Measurements from ENCODE around the gene GABRR2.

The GABRR2 gene

DNA sequence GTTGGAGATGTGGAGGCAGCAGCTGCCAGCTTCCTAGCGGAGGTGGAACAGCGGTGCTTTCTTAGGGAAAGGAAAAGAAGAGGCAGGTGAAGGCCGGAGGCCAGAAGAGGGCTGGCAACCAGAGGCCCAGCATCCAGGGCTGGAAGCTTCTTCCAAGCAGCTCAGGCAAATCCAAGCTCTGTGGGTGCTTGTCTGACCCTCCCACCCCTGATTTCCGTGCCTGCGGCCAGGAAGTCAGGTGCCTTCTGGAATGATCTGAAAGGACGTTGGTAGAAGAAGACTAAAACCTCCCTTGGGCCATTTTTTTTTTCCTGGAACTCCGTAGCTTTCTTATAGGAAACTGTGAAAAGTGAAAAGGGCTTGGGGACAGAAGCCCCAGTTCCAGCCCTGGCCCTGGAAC, 64.9 kb downstream of the GABRR2 start:
- Histone ChIP-seq H3K4me3 (ENCODE audit: insufficient read depth, low read length, poor library complexity, severe bottlenecking) (no peak overlapping the region), H3K9me3 (ENCODE audit: insufficient read depth, low read length) (no peaks in the 10 kb centered on the region), H4K20me1 (ENCODE audit: low read depth, low read length) (no peaks in the 10 kb centered on the region), H3K4me2 (ENCODE audit: low read depth, low read length, poor library complexity, severe bottlenecking) (no peak overlapping the region), H3K9ac (ENCODE audit: low read length) (no peak overlapping the region), H3K9me2 (replicated peaks; ENCODE audit: insufficient read depth, low read length) (no peaks in the 10 kb centered on the region), H3K27ac (ENCODE audit: low read depth, low read length) (no peak overlapping the region), H3K79me2 (ENCODE audit: insufficient read depth, low read length) (no peaks in the 10 kb centered on the region), H3K27me3 (ENCODE audit: low read length) (no peaks in the 10 kb centered on the region), H3K36me3 (ENCODE audit: low read length) (no peaks in the 10 kb centered on the region), H2AFZ (ENCODE audit: low read depth, low read length, severe bottlenecking) (no peak overlapping the region), H3F3A (ENCODE audit: insufficient read depth) (no peaks in the 10 kb centered on the region)
- TF ChIP-seq EZH2phosphoT487 (conservative IDR thresholded peaks at IDR 0.05; ENCODE audit: low read length) (no peak), CTCF (IDR thresholded peaks at IDR 0.05; ENCODE audit: insufficient read depth, low read length, poor library complexity, severe bottlenecking) (no peak)

DNA sequence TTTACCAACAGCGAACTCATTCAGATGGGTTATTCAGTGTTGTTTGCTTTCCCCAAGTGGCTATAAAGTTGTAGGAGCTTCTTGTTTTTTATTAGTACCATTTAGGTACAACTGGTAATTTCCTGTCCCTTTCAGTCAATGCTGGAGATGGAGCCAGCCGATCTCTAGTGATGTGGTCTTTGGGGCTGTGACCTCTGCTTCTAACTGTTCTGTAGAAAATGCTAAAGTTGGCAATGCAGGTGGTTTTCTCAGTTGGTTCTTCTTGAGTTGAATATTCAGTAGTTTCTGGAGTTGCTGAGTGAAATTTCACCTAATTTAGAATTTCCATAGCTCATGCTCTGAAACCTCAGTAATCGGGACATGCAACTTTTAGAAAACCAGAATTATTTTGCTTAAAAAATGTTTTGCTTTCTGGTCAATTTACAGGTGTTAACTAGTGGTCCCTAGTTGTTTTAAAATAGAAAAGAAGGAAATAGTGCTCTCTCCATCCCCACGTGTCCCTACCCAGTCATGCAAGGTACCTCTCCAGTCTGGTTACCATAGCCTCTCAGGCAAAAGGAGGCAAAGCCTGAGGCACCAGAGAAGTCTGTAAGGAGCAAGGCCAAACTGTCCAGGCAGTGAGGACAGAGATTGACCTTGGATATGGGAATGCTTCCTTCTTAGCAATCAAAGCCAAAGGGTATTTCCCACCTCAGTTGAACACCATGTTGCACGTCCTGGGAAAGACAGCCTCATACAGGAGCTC, 70.7 kb downstream of the GABRR2 start:
- Histone ChIP-seq H3F3A (ENCODE audit: insufficient read depth) (no peaks in the 10 kb centered on the region), H3K27me3 (ENCODE audit: low read length) (no peaks in the 10 kb centered on the region), H3K27ac (ENCODE audit: low read depth, low read length) (no peak overlapping the region), H3K9ac (ENCODE audit: low read length) (no peak overlapping the region), H2AFZ (ENCODE audit: low read depth, low read length, severe bottlenecking) (no peak overlapping the region), H3K36me3 (ENCODE audit: low read length) (no peaks in the 10 kb centered on the region), H3K4me3 (ENCODE audit: insufficient read depth, low read length, poor library complexity, severe bottlenecking) (no peak overlapping the region), H3K79me2 (ENCODE audit: insufficient read depth, low read length) (no peaks in the 10 kb centered on the region), H3K9me3 (ENCODE audit: insufficient read depth, low read length) (no peaks in the 10 kb centered on the region), H3K4me2 (ENCODE audit: low read depth, low read length, poor library complexity, severe bottlenecking) (no peak overlapping the region), H4K20me1 (ENCODE audit: low read depth, low read length) (no peaks in the 10 kb centered on the region), H3K9me2 (replicated peaks; ENCODE audit: insufficient read depth, low read length) (no peaks in the 10 kb centered on the region)
- TF ChIP-seq EZH2phosphoT487 (conservative IDR thresholded peaks at IDR 0.05; ENCODE audit: low read length) (no peak), CTCF (IDR thresholded peaks at IDR 0.05; ENCODE audit: insufficient read depth, low read length, poor library complexity, severe bottlenecking) (no peak)

DNA sequence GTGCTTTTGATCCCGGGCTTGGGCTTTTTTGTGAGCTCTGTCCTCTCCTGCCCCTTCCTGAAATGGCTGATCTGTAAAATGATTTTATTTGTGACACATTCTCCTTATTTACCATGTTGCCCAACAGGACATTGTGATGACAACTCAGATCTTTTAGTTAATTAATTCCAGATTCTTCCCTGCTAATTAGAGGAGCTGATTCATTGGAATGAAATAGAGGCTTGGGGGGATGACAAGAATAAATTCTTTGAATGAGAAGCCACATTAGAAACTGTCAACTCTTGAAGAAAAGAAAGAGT, 71.8 kb downstream of the GABRR2 start:
- Histone ChIP-seq H3K9me2 (replicated peaks; ENCODE audit: insufficient read depth, low read length) (no peaks in the 10 kb centered on the region), H3K27ac (ENCODE audit: low read depth, low read length) (no peak overlapping the region), H2AFZ (ENCODE audit: low read depth, low read length, severe bottlenecking) (no peak overlapping the region), H3K4me2 (ENCODE audit: low read depth, low read length, poor library complexity, severe bottlenecking) (no peak overlapping the region), H3F3A (ENCODE audit: insufficient read depth) (no peaks in the 10 kb centered on the region), H3K4me3 (ENCODE audit: insufficient read depth, low read length, poor library complexity, severe bottlenecking) (no peak overlapping the region), H3K27me3 (ENCODE audit: low read length) (no peaks in the 10 kb centered on the region), H3K36me3 (ENCODE audit: low read length) (no peaks in the 10 kb centered on the region), H4K20me1 (ENCODE audit: low read depth, low read length) (no peaks in the 10 kb centered on the region), H3K79me2 (ENCODE audit: insufficient read depth, low read length) (no peaks in the 10 kb centered on the region), H3K9me3 (ENCODE audit: insufficient read depth, low read length) (no peaks in the 10 kb centered on the region), H3K9ac (ENCODE audit: low read length) (no peak overlapping the region)
- TF ChIP-seq EZH2phosphoT487 (conservative IDR thresholded peaks at IDR 0.05; ENCODE audit: low read length) (no peak), CTCF (IDR thresholded peaks at IDR 0.05; ENCODE audit: insufficient read depth, low read length, poor library complexity, severe bottlenecking) (no peak)
